Neural cell (in vitro differentiated cells): ENCODE results near the gene CAVIN1. TPM values are rescaled to one million over a fixed set of nuclear protein-coding genes. Genes with fewer than 3 reads are reported as not detected.

Source experiments
- H2AFZ ChIP-seq: fragments of 200-600, 300-800 bp; sonication (generic), shearing (Covaris generic); 2 replicates; pipeline ENCODE4 v1.6.0; 2014; ENCODE audit warnings: low read depth, mild to moderate bottlenecking, antibody characterized with exemption, low read length, moderate library complexity
- H3F3A ChIP-seq: fragments of 200-600 bp; shearing (Covaris generic); 2 replicates; pipeline ENCODE4 v1.6.1; 2016; ENCODE audit warnings: mild to moderate bottlenecking, moderate library complexity, mixed read lengths, antibody characterized with exemption, low read length; ENCODE audit not compliant: insufficient read depth, poor library complexity, severe bottlenecking
- H3K27ac ChIP-seq: fragments of 200-600, 300-800 bp; sonication (generic), shearing (Covaris generic); 2 replicates; pipeline ENCODE4 v1.5.1; 2014; ENCODE audit warnings: mild to moderate bottlenecking, low read length, moderate library complexity
- H3K27me3 ChIP-seq: fragments of 300-800, 200-600 bp; sonication (generic), shearing (Covaris generic); 2 replicates; pipeline ENCODE4 v1.6.0; 2014; ENCODE audit warnings: mild to moderate bottlenecking, low read depth, low read length, moderate library complexity; ENCODE audit not compliant: insufficient read depth
- H3K36me3 ChIP-seq: fragments of 300-800, 200-600 bp; sonication (generic), shearing (Covaris generic); 2 replicates; pipeline ENCODE4 v1.5.1; 2014; ENCODE audit warnings: mild to moderate bottlenecking, antibody characterized with exemption, low read length, moderate library complexity; ENCODE audit not compliant: insufficient read depth
- H3K4me2 ChIP-seq: fragments of 300-800, 200-600 bp; sonication (generic), shearing (Covaris generic); 2 replicates; pipeline ENCODE4 v1.6.0; 2014; ENCODE audit warnings: mild to moderate bottlenecking, low read length
- H3K4me3 ChIP-seq: fragments of 300-800, 200-600 bp; sonication (generic), shearing (Covaris generic); 2 replicates; pipeline ENCODE4 v1.5.1; 2014; ENCODE audit warnings: mild to moderate bottlenecking, low read length, moderate library complexity
- H3K79me2 ChIP-seq: fragments of 200-600 bp; shearing (Covaris generic); replicated peaks from 2 replicates; pipeline ENCODE4 v1.6.0; 2014; ENCODE audit warnings: mild to moderate bottlenecking, low read length, moderate library complexity; ENCODE audit not compliant: insufficient read depth
- H3K9ac ChIP-seq: fragments of 300-800, 200-600 bp; sonication (generic), shearing (Covaris generic); 2 replicates; pipeline ENCODE4 v1.6.1; 2016; ENCODE audit warnings: mild to moderate bottlenecking, low read length, mixed read lengths
- H3K9me2 ChIP-seq: fragments of 200-600 bp; shearing (Covaris generic); 2 replicates; pipeline ENCODE4 v1.6.1; 2016; ENCODE audit warnings: mild to moderate bottlenecking, low read length, mixed read lengths; ENCODE audit not compliant: insufficient read depth
- H3K9me3 ChIP-seq: fragments of 200-600, 300-800 bp; sonication (generic), shearing (Covaris generic); 2 replicates; pipeline ENCODE4 v1.6.1; 2016; ENCODE audit warnings: mild to moderate bottlenecking, mixed run types, low read length, moderate library complexity, mixed read lengths
- H4K20me1 ChIP-seq: fragments of 200-600 bp; shearing (Covaris generic); 2 replicates; pipeline ENCODE4 v1.6.1; 2016; ENCODE audit warnings: mild to moderate bottlenecking, mixed run types; ENCODE audit not compliant: insufficient read depth
- EP300 ChIP-seq: fragments of 450-650 bp; conservative IDR thresholded peaks from 2 replicates; pipeline ENCODE4 v1.6.1; 2014; ENCODE audit warnings: antibody characterized with exemption, mild to moderate bottlenecking, moderate library complexity; ENCODE audit not compliant: poor library complexity, severe bottlenecking
- EZH2 ChIP-seq: fragments of 200-600, 300-800 bp; shearing (Covaris generic), sonication (generic); IDR thresholded peaks from 2 replicates; pipeline ENCODE4 v1.6.1; 2014; ENCODE audit warnings: antibody characterized with exemption, low read length, borderline replicate concordance, mild to moderate bottlenecking; ENCODE audit not compliant: insufficient read depth, poor library complexity, severe bottlenecking
- MXI1 ChIP-seq: fragments of 450-650 bp; conservative IDR thresholded peaks from 2 replicates; pipeline ENCODE4 v1.6.1; 2014; ENCODE audit warnings: antibody characterized with exemption, mild to moderate bottlenecking; ENCODE audit not compliant: poor library complexity, severe bottlenecking
- POLR2AphosphoS5 ChIP-seq: IDR thresholded peaks from 2 replicates; pipeline ENCODE4 v1.6.1; 2012
- RAD21 ChIP-seq: fragments of 450-650 bp; conservative IDR thresholded peaks from 2 replicates; pipeline ENCODE4 v1.6.1; 2014; ENCODE audit warnings: antibody characterized with exemption, mild to moderate bottlenecking, moderate library complexity
- SMC3 ChIP-seq: fragments of 450-650 bp; conservative IDR thresholded peaks from 2 replicates; pipeline ENCODE4 v1.6.1; 2014; ENCODE audit warnings: antibody characterized with exemption, mild to moderate bottlenecking, moderate library complexity; ENCODE audit not compliant: poor library complexity
- TAF1 ChIP-seq: IDR thresholded peaks from 2 replicates; pipeline ENCODE4 v1.6.1; 2012; ENCODE audit warnings: low read depth
- polyA plus RNA-seq: library from polyadenylated mRNA; depleted of rRNA; stranded (reverse); fragments of >200 nt; gene quantifications from 2 replicates; pipeline ENCODE4 v1.2.3, GENCODE V29; 2014
- TF ChIP-seq, protein P1 (sequence below): IDR thresholded peaks from 2 replicates; pipeline ENCODE4 v1.6.1; 2012; ENCODE audit warnings: borderline replicate concordance
- TF ChIP-seq, protein P2 (sequence below): fragments of 450-650 bp; IDR thresholded peaks from 2 replicates; pipeline ENCODE4 v1.5.1; 2014; ENCODE audit warnings: antibody characterized with exemption, mild to moderate bottlenecking, moderate library complexity; ENCODE audit not compliant: poor library complexity, severe bottlenecking

CAVIN1 gene
- polyA plus RNA-seq, 1 donor from 2014 or later = 0.07 TPM

DNA sequence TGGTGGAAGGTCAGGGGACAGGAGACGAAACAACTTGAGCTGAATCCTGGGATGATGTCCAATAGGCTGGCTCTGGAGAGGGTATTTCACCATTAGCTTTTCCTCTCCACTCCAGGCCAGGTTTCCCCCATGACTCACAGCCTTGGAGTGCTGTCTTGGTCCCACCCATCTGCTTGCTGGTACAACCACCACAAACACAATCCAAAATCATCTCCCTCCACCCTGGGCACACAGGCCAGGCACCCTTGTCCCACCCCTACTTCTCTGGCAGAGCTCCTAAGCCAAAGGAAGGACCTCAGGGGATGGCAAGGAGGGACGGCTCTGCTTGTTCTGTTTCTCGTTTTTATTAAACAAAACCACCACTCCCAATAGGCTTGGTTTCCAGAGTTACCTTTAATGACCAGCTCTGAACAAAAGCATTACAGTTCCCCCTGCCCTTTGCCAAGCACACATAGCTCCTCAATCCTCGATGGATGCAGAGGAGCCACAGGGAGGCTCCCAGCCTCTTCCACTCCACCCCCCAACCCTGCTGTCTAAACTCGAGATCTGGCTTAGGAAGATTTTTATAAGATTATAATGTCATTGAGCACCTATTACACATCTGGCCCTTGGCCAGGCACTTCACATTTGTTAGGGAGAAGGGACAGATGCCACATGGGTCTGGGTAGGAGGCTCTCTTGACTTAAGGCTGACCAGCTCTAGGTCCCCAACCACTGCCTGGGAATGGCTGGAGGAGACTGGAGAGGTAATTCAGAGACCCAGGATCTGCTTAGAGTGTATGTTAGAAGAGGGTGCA lies 13.3 kb downstream of the CAVIN1 start:
- no peak overlapping the region for H3K9ac ChIP-seq
- no peak overlapping the region for H2AFZ ChIP-seq
- H3K27ac ChIP-seq = no peak overlapping the region
- H3K9me3 ChIP-seq = no peaks in the 10 kb centered on the region
- H3K27me3 ChIP-seq = no peaks in the 10 kb centered on the region
- TF ChIP-seq RAD21 = no peak
- no peak for TF ChIP-seq SMC3
- TF ChIP-seq EZH2 = no peak
- TF ChIP-seq TAF1 = no peak
- TF ChIP-seq MXI1 = no peak
- TF ChIP-seq, protein P1, sequence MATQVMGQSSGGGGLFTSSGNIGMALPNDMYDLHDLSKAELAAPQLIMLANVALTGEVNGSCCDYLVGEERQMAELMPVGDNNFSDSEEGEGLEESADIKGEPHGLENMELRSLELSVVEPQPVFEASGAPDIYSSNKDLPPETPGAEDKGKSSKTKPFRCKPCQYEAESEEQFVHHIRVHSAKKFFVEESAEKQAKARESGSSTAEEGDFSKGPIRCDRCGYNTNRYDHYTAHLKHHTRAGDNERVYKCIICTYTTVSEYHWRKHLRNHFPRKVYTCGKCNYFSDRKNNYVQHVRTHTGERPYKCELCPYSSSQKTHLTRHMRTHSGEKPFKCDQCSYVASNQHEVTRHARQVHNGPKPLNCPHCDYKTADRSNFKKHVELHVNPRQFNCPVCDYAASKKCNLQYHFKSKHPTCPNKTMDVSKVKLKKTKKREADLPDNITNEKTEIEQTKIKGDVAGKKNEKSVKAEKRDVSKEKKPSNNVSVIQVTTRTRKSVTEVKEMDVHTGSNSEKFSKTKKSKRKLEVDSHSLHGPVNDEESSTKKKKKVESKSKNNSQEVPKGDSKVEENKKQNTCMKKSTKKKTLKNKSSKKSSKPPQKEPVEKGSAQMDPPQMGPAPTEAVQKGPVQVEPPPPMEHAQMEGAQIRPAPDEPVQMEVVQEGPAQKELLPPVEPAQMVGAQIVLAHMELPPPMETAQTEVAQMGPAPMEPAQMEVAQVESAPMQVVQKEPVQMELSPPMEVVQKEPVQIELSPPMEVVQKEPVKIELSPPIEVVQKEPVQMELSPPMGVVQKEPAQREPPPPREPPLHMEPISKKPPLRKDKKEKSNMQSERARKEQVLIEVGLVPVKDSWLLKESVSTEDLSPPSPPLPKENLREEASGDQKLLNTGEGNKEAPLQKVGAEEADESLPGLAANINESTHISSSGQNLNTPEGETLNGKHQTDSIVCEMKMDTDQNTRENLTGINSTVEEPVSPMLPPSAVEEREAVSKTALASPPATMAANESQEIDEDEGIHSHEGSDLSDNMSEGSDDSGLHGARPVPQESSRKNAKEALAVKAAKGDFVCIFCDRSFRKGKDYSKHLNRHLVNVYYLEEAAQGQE = no peak
- TF ChIP-seq EP300 = no peak
- TF ChIP-seq, protein P2, sequence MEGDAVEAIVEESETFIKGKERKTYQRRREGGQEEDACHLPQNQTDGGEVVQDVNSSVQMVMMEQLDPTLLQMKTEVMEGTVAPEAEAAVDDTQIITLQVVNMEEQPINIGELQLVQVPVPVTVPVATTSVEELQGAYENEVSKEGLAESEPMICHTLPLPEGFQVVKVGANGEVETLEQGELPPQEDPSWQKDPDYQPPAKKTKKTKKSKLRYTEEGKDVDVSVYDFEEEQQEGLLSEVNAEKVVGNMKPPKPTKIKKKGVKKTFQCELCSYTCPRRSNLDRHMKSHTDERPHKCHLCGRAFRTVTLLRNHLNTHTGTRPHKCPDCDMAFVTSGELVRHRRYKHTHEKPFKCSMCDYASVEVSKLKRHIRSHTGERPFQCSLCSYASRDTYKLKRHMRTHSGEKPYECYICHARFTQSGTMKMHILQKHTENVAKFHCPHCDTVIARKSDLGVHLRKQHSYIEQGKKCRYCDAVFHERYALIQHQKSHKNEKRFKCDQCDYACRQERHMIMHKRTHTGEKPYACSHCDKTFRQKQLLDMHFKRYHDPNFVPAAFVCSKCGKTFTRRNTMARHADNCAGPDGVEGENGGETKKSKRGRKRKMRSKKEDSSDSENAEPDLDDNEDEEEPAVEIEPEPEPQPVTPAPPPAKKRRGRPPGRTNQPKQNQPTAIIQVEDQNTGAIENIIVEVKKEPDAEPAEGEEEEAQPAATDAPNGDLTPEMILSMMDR = no peak
- TF ChIP-seq POLR2AphosphoS5 = no peak
- H3K9me2 ChIP-seq = no peaks in the 10 kb centered on the region
- no peaks in the 10 kb centered on the region for H4K20me1 ChIP-seq
- no peak overlapping the region for H3K4me2 ChIP-seq
- H3F3A ChIP-seq = no peaks in the 10 kb centered on the region
- H3K79me2 ChIP-seq = no peaks in the 10 kb centered on the region
- H3K4me3 ChIP-seq = no peak overlapping the region
- H3K36me3 ChIP-seq = no peaks in the 10 kb centered on the region

DNA sequence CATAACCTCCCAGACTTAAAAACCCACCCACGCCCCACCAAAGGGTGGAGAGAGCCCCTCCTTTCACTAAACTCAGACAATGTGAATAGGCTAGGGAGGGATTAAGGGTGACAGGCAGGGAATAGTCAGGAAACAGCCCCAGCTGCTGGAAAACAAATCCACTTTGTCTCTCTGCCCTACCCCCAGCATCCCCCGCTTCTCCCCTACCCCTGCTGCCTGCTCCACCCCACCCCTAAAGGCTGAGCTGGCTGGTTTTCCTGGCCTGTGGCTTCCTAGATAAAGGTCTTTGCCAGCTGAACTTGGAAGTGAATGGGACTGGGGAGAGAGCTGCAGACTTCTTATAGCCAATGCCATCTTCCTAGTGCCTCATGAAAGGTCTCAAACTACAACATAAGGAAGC lies 15.0 kb downstream of the CAVIN1 start:
- TF ChIP-seq SMC3 (no peak), POLR2AphosphoS5 (no peak), EZH2 (no peak), TAF1 (no peak), RAD21 (no peak), MXI1 (no peak), EP300 (no peak)
- TF ChIP-seq, protein P1 = no peak
- TF ChIP-seq, protein P2 = no peak
- H4K20me1 ChIP-seq = no peaks in the 10 kb centered on the region
- no peak overlapping the region for H3K4me3 ChIP-seq
- no peaks in the 10 kb centered on the region for H3K79me2 ChIP-seq
- no peak overlapping the region for H2AFZ ChIP-seq
- no peaks in the 10 kb centered on the region for H3F3A ChIP-seq
- H3K9ac ChIP-seq = no peak overlapping the region
- no peaks in the 10 kb centered on the region for H3K27me3 ChIP-seq
- H3K9me3 ChIP-seq = no peaks in the 10 kb centered on the region
- H3K36me3 ChIP-seq = no peaks in the 10 kb centered on the region
- no peak overlapping the region for H3K4me2 ChIP-seq
- H3K9me2 ChIP-seq = no peaks in the 10 kb centered on the region
- no peak overlapping the region for H3K27ac ChIP-seq
